GF-D8 (cell line): ENCODE measurements around the gene KRTAP24-1.

ENCODE experiments used
- DNase-seq: peaks from one replicate; lab custom pipeline; 2025; lab: John Stamatoyannopoulos, UW

KRTAP24-1 gene

GRCh38 chr21:30234050-30234449 is 48.7 kb downstream of the KRTAP24-1 start:
- DNase-seq: no peak

- no peak for DNase-seq
Observed at GRCh38 chr21:30233228-30234020, 49.3 kb downstream of the KRTAP24-1 start.

DNA sequence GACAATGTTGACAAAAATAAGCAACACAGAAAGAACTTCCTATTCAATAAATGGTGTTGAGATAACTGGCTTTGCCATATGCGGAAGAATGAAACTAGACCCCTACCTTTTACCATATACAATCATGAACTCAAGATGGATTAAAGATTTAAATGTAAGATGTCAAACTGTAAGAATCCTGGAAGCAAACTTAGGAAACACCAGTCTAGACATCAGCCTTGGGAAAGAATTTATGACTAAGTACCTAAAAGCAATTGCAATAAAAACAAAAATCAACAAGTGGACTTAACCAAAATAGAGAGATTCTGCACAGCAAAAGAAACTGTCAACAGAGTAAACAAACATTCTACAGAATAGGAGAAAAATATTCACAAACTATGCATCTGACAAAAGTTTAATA is 50.7 kb downstream of the KRTAP24-1 start:
- no peak for DNase-seq
